HG03045 (cell line): ENCODE data around the gene EDIL3.
"Not testable (repeated sequence)": the region's sequence is repeated elsewhere in the genome, so short reads cannot be mapped to it uniquely, and the experiment has no call there.

Experiments
- ATAC-seq: cut with Tn5 transposase; IDR thresholded peaks from one replicate; pipeline ENCODE4 v1.9.1; 2021; ENCODE audit warnings: mild to moderate bottlenecking, moderate library complexity; ENCODE audit not compliant: unreplicated experiment

Gene EDIL3

GRCh38 chr5:84301535-84301934, 83.1 kb downstream of the EDIL3 start:
- no peak for ATAC-seq

GRCh38 chr5:84299959-84300358, 84.7 kb downstream of the EDIL3 start:
- ATAC-seq: no peak

- no peak for ATAC-seq
Measured at GRCh38 chr5:84298628-84299027, 86.1 kb downstream of the EDIL3 start.

GRCh38 chr5:84297641-84298040, 87.0 kb downstream of the EDIL3 start:
- ATAC-seq: not testable (repeated sequence)

GRCh38 chr5:84292788-84293653, 91.7 kb downstream of the EDIL3 start:
- no peak for ATAC-seq

GRCh38 chr5:84292000-84292642, 92.6 kb downstream of the EDIL3 start:
- ATAC-seq: no peak

GRCh38 chr5:84290673-84291072, 94.0 kb downstream of the EDIL3 start:
- ATAC-seq: no peak

GRCh38 chr5:84290161-84290560, 94.5 kb downstream of the EDIL3 start:
- ATAC-seq: no peak

- ATAC-seq: peak; percentile 68
Measured at GRCh38 chr5:84287951-84288350, 96.7 kb downstream of the EDIL3 start.

GRCh38 chr5:84286662-84287061, 98.0 kb downstream of the EDIL3 start:
- no peak for ATAC-seq

- ATAC-seq: no peak
Measured at GRCh38 chr5:84285641-84286637, 98.7 kb downstream of the EDIL3 start.

GRCh38 chr5:84281383-84281782, 103.3 kb downstream of the EDIL3 start:
- no peak for ATAC-seq

- ATAC-seq: no peak
Measured at GRCh38 chr5:84279234-84279633, 105.4 kb downstream of the EDIL3 start.

GRCh38 chr5:84275609-84276008, 109.1 kb downstream of the EDIL3 start:
- no peak for ATAC-seq

- ATAC-seq: no peak
Measured at GRCh38 chr5:84274585-84275468, 109.9 kb downstream of the EDIL3 start.

GRCh38 chr5:84273517-84273883, 111.2 kb downstream of the EDIL3 start:
- ATAC-seq: peak; percentile 76

GRCh38 chr5:84272771-84273516, 111.7 kb downstream of the EDIL3 start:
- peak; percentile 8 for ATAC-seq

GRCh38 chr5:84265739-84266550, 118.7 kb downstream of the EDIL3 start:
- no peak for ATAC-seq

GRCh38 chr5:84265130-84265529, 119.5 kb downstream of the EDIL3 start:
- ATAC-seq: no peak
